Peyer's patch (tissue), 4 donors: Measurements from ENCODE around the gene HADH. TPM values are rescaled to one million over a fixed set of nuclear protein-coding genes. Genes with fewer than 3 reads are reported as not detected.

ENCODE experiments used
- DNase-seq, 3 donors: peaks; one replicate each; pipeline ENCODE4 v3.0.0-alpha.2; 2017 to 2019
- H3K27ac ChIP-seq, 4 donors: fragments of 200-600 bp; sonication (generic); one replicate each; pipeline ENCODE4 v1.5.1; 2016 to 2019
- H3K27me3 ChIP-seq, 2 donors: fragments of 200-600 bp; sonication (generic); one replicate each; pipeline ENCODE4 v1.5.1; 2019
- H3K36me3 ChIP-seq, 3 donors: fragments of 200-600 bp; sonication (generic); one replicate each; pipeline ENCODE4 v1.5.1; 2016 to 2019
- H3K4me1 ChIP-seq, 4 donors: fragments of 200-600 bp; sonication (generic); one replicate each; pipeline ENCODE4 v1.5.1; 2016 to 2019
- H3K4me3 ChIP-seq, 4 donors: fragments of 200-600 bp; sonication (generic); 1 replicate in 3 of 4; 2 replicates in 1 of 4; pipeline ENCODE4 v1.5.1; 2016 to 2019; ENCODE audit warnings: mild to moderate bottlenecking in 1 of 4
- H3K9me3 ChIP-seq, 4 donors: fragments of 200-600 bp; sonication (generic); one replicate each; pipeline ENCODE4 v1.5.1; 2016 to 2019; ENCODE audit warnings: mild to moderate bottlenecking in 1 of 4
- POLR2A ChIP-seq, 2 donors: fragments of 450-650 bp; IDR thresholded peaks; one replicate each; pipeline ENCODE4 v1.5.1; 2017; ENCODE audit warnings: antibody characterized with exemption in 2 of 2, mild to moderate bottlenecking in 2 of 2, moderate library complexity in 2 of 2
- total RNA-seq, 4 donors: library from RNA; depleted of rRNA; stranded (reverse); fragments of >200 nt; gene quantifications; one replicate each; pipeline ENCODE4 v1.1.0, GENCODE V29; 2016
- TF ChIP-seq, protein P1 (sequence below), 6 experiments: fragments of 450-650 bp in 4 of 6; fragments of 200-600 bp in 2 of 6; sonication (generic) in 1 of 6; IDR thresholded peaks; one replicate each; pipeline ENCODE4 v1.5.1; 2017 to 2019; ENCODE audit warnings: antibody characterized with exemption in 6 of 6, mild to moderate bottlenecking in 3 of 6, moderate library complexity in 1 of 6

HADH gene
- total RNA-seq, 4 donors from 2014 or later = 110 to 173 (median 131) TPM

GRCh38 chr4:107999932-108000539, 10.3 kb downstream of the HADH start:
- Histone ChIP-seq H3K4me1 (peaks cover 0 to 5% (median 0%) of the 10 kb centered on the region in 4 donors), H3K4me3 (no peak overlapping the region), H3K36me3 (no peaks in the 10 kb centered on the region), H3K27ac (peak overlapping the region in 1 of 4 donors; percentile 80), H3K9me3 (no peaks in the 10 kb centered on the region), H3K27me3 (no peaks in the 10 kb centered on the region)
- DNase-seq = no peak
- TF ChIP-seq, protein P1, sequence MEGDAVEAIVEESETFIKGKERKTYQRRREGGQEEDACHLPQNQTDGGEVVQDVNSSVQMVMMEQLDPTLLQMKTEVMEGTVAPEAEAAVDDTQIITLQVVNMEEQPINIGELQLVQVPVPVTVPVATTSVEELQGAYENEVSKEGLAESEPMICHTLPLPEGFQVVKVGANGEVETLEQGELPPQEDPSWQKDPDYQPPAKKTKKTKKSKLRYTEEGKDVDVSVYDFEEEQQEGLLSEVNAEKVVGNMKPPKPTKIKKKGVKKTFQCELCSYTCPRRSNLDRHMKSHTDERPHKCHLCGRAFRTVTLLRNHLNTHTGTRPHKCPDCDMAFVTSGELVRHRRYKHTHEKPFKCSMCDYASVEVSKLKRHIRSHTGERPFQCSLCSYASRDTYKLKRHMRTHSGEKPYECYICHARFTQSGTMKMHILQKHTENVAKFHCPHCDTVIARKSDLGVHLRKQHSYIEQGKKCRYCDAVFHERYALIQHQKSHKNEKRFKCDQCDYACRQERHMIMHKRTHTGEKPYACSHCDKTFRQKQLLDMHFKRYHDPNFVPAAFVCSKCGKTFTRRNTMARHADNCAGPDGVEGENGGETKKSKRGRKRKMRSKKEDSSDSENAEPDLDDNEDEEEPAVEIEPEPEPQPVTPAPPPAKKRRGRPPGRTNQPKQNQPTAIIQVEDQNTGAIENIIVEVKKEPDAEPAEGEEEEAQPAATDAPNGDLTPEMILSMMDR (IDR thresholded peaks at IDR 0.05) = no peak
- no peak for TF ChIP-seq POLR2A (IDR thresholded peaks at IDR 0.05)

DNA sequence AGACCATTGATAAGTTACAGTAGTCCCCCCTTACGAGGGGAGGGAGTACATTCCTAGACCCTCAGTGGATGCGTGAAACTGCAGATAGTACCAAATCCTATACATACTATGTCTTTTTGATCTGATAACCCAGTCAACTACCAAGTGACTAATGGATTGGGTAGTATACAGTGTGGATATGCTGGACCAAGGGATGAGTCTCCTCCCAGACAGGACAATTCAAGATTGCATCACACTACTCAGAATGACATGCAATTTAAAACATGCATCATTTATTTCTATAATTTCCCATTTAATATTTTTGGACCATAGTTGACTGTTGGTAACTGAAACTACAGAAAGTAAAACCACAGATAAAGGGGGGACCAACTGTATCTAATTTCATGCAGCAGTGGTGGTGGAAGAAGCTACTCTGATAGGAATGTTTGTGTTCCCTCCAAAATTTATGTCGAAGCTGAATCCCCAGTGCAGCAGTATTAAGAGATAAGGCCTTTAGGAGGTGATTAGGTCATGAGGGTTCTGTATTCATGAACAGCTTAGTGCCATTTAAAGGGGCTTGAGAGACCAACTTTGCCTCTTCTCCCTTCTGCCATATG, 11.9 kb downstream of the HADH start:
- DNase-seq = no peak
- no peaks in the 10 kb centered on the region for H3K9me3 ChIP-seq
- no peaks in the 10 kb centered on the region for H3K36me3 ChIP-seq
- no peak overlapping the region for H3K27ac ChIP-seq
- TF ChIP-seq, protein P1 (IDR thresholded peaks at IDR 0.05) = no peak
- no peak for TF ChIP-seq POLR2A (IDR thresholded peaks at IDR 0.05)
- H3K4me3 ChIP-seq = no peak overlapping the region
- peaks cover 0 to 5% (median 0%) of the 10 kb centered on the region in 4 donors for H3K4me1 ChIP-seq
- no peaks in the 10 kb centered on the region for H3K27me3 ChIP-seq

- DNase-seq = no peak
- Histone ChIP-seq H3K36me3 (no peaks in the 10 kb centered on the region), H3K27me3 (no peaks in the 10 kb centered on the region), H3K4me3 (no peak overlapping the region), H3K4me1 (no peaks in the 10 kb centered on the region), H3K9me3 (no peaks in the 10 kb centered on the region), H3K27ac (no peak overlapping the region)
- TF ChIP-seq POLR2A (IDR thresholded peaks at IDR 0.05) = no peak
- TF ChIP-seq, protein P1 (IDR thresholded peaks at IDR 0.05) = no peak
Measured at GRCh38 chr4:108003982-108004515, 14.4 kb downstream of the HADH start.

GRCh38 chr4:108004646-108005045, 15.0 kb downstream of the HADH start:
- no peak for DNase-seq
- Histone ChIP-seq H3K4me1 (no peaks in the 10 kb centered on the region), H3K27me3 (no peaks in the 10 kb centered on the region), H3K27ac (no peak overlapping the region), H3K9me3 (no peaks in the 10 kb centered on the region), H3K36me3 (no peaks in the 10 kb centered on the region), H3K4me3 (no peak overlapping the region)
- no peak for TF ChIP-seq POLR2A (IDR thresholded peaks at IDR 0.05)
- TF ChIP-seq, protein P1 (IDR thresholded peaks at IDR 0.05) = no peak

GRCh38 chr4:108005807-108006206, 16.1 kb downstream of the HADH start:
- H3K9me3 ChIP-seq = no peaks in the 10 kb centered on the region
- H3K4me3 ChIP-seq = no peak overlapping the region
- peak overlapping the region in 1 of 4 donors; percentile 8 for H3K27ac ChIP-seq
- no peak for TF ChIP-seq POLR2A (IDR thresholded peaks at IDR 0.05)
- TF ChIP-seq, protein P1 (IDR thresholded peaks at IDR 0.05) = no peak
- peaks cover 0 to 9% (median 0%) of the 10 kb centered on the region in 3 donors for H3K36me3 ChIP-seq
- DNase-seq = no peak
- H3K27me3 ChIP-seq = no peaks in the 10 kb centered on the region
- no peaks in the 10 kb centered on the region for H3K4me1 ChIP-seq
